IPS-11a (cell line): ENCODE results near the gene CDH4.

ENCODE experiments used
- H3K4me3 ChIP-seq: one replicate; pipeline ENCODE4 v1.5.1; 2013; ENCODE audit warnings: low read depth, low read length, control low read depth

The CDH4 gene

DNA sequence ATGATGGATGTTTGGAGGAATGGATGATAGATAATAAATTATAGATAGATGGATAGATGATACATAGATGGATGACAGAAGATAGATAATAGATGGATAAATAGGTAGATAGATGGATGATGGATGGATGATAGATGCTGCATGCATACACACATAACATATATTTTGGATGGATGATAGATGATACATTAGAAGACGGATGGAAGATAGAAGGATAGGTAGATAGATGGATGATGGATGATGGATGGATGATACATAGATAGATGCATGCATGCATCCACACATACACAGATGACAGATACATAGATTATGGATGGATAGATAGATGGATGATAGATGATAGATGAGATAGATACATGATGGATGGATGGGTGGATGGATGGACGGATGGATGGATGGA lies 425.9 kb downstream of the CDH4 start:
- H3K4me3 ChIP-seq: no peak overlapping the region

GRCh38 chr20:61678437-61678836 lies 426.4 kb downstream of the CDH4 start:
- H3K4me3 ChIP-seq: no peak overlapping the region

- no peak overlapping the region for H3K4me3 ChIP-seq
Observed at GRCh38 chr20:61679473-61679872, 427.4 kb downstream of the CDH4 start.

DNA sequence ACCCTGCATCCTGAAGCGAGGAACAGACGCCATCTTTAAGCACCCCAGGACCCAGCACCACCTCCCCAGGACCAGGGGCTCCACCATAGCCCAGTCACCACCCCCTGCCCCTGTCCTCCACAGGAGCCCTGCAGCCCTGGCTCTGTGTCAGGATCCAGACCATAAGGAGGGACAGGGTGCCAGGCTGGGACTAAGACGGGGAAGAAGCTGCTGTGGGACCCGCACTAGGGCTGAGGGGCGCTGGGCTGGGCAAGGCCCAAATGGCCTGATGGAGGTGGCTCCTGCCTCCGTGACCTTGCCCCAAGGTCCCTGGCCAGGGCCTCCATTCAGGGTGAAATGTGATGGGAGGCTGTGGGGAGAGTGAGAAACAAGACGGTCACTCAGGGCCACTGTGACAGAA lies 428.0 kb downstream of the CDH4 start:
- no peak overlapping the region for H3K4me3 ChIP-seq

DNA sequence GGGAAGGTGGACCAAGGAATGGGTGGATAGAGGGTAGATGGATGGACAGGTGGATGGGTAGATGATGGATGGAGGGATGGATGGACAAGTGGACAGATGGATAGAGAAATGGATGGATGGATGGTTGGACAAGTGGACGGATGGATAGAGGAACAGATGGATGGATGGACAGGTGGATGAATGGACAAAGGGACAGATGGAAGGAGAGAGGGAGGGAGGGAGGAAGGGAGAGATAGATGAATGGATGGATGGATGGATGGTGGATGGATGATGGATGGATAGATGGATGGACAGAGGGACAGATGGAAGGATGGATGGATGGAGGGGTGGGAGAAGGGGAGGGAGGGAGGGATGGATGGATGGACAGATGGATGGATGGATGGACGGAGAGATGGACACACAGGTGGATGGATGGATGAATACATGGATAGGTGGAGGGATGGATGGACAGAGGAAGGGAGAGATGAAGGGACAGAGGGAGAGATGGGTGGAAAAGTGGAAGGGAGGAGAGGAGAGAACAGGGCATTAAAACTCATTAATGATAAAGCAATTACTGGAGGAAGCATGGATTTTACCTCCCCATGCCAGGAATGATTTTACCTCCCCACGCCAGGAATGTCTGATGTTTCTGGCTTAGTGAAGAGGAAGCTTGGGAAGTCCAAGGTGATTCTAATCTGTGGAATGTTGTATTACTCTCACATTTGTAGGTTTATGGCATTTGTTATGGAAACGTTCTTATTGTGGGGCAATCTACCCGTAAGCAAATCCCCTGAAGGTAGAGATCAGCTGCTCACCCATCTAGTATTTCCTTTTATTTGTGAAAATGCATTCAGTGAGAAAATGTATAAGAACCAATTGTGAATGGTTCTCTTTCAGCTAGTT lies 430.3 kb downstream of the CDH4 start:
- no peak overlapping the region for H3K4me3 ChIP-seq

DNA sequence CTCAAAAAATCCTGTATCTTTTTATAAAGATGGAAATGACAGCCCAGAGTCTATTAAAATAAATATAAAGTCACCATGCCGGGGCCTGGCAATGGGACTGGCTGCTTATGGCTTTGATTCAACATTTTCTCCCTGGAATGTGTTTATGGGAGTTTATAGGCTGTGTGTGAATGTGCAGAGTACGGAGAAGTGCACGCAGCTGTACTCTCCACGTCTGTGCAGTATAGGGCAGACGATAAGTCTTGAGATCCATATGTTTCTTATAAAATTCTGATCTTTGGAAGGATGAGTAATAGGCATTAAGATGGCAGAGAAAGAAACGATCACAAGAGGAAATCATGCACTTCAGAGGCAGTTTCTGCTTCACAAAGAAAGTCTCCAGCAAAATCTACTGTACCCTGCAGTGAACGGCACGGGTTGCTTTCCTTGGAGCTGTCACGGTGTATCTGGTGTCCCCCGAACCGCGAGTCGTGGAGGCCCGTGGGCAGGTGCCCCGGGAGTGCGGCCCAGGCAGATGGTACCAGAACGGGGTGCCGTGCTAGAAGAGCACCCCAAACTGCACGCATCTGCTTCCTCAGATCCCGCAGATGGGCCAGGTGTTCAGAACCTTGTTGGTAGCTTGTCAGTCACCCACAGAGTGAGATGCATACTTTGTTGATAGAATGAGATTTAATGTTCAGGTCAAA lies 431.1 kb downstream of the CDH4 start:
- H3K4me3 ChIP-seq: no peak overlapping the region

GRCh38 chr20:61683721-61684120 lies 431.7 kb downstream of the CDH4 start:
- no peak overlapping the region for H3K4me3 ChIP-seq

DNA sequence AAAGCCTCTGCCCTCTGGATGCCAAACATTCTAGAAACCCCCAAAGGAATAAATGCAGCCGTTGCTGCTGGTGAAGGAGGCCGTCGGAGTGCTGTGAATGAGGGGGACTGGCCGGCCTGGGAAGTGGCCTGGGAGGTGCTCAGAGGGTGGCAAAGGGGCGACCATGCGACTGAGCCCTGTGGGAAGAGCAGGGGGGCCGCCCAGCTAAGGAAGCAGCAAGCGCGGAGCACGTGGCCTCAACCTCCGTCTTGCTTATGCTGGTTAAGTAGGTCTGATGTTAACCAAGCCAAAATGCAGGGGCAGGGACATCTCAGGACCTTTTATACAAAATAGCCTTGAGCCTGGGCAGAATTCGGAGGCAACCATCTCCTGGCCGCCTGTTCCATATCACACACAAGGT lies 432.1 kb downstream of the CDH4 start:
- no peak overlapping the region for H3K4me3 ChIP-seq

- H3K4me3 ChIP-seq: no peak overlapping the region
Observed at GRCh38 chr20:61684583-61685235, 432.6 kb downstream of the CDH4 start.

DNA sequence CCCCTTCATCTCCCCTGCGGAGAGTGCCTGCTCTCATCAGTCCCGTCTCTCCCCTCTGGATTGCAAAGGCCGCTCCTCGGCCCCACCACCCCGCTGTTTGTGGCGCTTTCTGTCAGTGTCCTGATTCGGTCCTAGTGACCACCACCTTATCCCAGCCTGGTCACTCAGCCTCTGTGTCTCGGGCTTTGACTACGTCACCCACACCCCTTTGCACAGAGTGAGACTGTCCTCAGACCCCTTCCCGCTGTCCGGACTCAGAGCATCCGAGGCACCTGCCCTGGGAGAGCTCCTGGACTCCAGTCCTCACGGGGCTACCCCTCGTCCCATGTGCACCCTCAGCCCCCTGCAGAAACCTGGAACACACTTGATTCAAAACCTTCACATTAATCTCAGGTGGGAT lies 433.4 kb downstream of the CDH4 start:
- H3K4me3 ChIP-seq: no peak overlapping the region

- H3K4me3 ChIP-seq: no peak overlapping the region
Observed at GRCh38 chr20:61686051-61686936, 434.2 kb downstream of the CDH4 start.

- H3K4me3 ChIP-seq: no peak overlapping the region
Observed at GRCh38 chr20:61688411-61688810, 436.4 kb downstream of the CDH4 start.

DNA sequence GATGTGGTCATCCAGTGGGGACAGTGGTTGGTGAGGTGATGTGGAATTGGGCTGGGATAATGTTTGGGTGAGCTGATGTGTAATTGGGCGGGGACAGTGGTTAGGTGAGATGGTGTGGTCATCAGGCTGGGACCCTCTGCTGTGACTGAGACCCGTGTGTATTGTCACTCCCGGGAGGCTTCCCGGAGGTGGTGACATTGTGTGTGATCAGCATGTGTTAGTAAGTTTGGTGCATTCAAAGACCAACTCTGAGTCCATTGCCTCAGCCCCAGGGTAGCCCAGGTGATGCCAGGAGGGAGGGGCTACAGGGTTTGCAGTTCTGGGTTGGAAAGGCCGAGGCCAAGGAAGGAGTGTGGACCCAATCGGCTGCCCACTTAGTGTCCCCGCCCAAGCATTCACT lies 438.1 kb downstream of the CDH4 start:
- no peak overlapping the region for H3K4me3 ChIP-seq

- no peak overlapping the region for H3K4me3 ChIP-seq
Observed at GRCh38 chr20:61690993-61691838, 439.2 kb downstream of the CDH4 start.

GRCh38 chr20:61691978-61692377 lies 439.9 kb downstream of the CDH4 start:
- H3K4me3 ChIP-seq: no peak overlapping the region

DNA sequence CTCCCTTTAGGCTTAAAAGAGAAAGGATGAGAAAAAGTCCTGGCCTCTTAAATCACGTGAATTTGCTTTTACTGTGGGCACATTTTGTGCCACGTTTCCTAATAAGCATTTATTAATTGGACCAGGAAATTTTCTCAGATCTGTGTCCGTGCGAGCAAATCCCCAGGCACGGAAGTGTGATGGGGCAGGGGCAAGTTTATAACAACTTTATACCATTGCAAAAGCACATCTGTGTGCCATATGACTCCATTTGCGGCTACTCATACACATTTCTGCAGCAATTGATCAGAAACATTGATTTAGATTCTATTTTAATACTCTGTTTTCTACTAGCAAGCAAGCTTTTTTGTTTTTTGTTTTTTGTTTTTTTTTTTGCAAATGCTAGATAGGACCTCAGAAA lies 440.4 kb downstream of the CDH4 start:
- H3K4me3 ChIP-seq: no peak overlapping the region

GRCh38 chr20:61693055-61693600 lies 441.1 kb downstream of the CDH4 start:
- no peak overlapping the region for H3K4me3 ChIP-seq

DNA sequence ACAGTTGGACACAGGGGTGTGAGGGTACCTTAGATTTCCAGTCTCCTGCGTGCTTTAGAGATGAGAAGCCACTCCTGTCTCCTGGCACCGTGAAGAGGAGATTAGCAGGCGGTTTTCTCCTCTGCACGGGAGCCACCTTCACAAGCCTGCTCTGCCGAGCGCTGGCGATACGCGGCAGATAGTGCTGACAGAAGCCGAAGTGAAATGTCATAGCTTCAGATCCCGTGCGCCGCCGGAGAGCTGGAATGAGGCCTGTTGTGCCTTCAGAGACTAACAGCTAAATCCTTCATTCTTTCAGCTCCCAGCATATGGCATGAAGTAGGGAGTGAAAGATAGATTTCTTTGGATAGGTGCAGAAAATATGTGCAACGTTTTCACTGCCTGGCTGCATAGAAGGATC lies 442.6 kb downstream of the CDH4 start:
- H3K4me3 ChIP-seq: no peak overlapping the region

- H3K4me3 ChIP-seq: no peak overlapping the region
Observed at GRCh38 chr20:61695741-61696140, 443.7 kb downstream of the CDH4 start.
